GM19395 (cell line): ENCODE results near the gene CSNK1D.

ENCODE experiments used
- ATAC-seq: cut with Tn5 transposase; IDR thresholded peaks from one replicate; pipeline ENCODE4 v1.9.1; 2021; ENCODE audit warnings: mild to moderate bottlenecking, moderate library complexity; ENCODE audit not compliant: unreplicated experiment

CSNK1D gene

GRCh38 chr17:82241183-82241925 lies 32.1 kb downstream of the CSNK1D start:
- no peak for ATAC-seq

- no peak for ATAC-seq
Observed at GRCh38 chr17:82240506-82241182, 32.9 kb downstream of the CSNK1D start.

GRCh38 chr17:82239926-82240505 lies 33.5 kb downstream of the CSNK1D start:
- no peak for ATAC-seq

- ATAC-seq, result no peak
Observed at GRCh38 chr17:82239401-82239925, 34.0 kb downstream of the CSNK1D start.

DNA sequence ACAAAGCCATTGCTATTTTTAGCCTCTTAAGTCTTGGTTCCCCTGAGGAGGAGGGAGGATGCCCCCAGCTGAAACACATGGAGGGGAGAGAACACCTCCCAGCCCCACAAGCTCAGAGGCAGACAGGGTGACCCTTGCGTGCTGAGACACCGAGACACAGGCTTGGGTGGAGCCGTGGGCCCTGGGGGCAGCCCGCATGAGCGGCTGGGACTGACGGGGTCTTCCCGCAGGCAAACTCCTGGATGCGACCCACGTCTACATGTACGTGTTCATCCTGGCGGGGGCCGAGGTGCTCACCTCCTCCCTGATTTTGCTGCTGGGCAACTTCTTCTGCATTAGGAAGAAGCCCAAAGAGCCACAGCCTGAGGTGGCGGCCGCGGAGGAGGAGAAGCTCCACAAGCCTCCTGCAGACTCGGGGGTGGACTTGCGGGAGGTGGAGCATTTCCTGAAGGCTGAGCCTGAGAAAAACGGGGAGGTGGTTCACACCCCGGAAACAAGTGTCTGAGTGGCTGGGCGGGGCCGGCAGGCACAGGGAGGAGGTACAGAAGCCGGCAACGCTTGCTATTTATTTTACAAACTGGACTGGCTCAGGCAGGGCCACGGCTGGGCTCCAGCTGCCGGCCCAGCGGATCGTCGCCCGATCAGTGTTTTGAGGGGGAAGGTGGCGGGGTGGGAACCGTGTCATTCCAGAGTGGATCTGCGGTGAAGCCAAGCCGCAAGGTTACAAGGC lies 34.9 kb downstream of the CSNK1D start:
- no peak for ATAC-seq

DNA sequence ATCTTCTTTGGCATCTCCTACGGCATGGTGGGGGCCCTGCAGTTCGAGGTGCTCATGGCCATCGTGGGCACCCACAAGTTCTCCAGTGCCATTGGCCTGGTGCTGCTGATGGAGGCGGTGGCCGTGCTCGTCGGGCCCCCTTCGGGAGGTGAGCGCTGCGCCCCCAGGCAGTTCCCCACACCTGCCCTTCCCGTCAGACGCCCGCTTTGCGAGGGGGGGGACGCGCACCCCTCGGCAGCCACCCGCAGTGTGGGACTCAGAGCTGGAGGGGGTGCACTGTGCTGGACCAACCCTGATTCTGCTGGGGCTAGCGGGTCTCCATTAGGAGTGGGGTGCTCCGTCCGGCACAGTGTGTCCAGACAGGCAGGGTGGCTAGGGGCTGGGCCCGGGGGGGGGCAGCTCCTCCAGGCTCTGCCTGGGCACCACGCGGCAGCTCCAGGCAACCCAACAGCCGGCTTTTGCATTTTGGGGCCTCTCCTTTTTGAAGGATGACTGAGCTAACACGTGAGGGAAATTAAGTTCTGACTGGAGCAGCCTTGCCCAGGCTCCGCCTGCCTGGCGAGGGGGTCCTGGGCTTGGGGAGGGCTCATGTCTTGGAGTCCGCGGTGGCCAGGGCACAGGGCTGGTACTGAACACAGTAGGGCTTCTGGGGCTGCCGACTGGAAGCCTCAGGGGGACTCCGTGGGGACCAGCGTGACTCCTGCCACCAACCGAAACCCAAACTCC lies 35.6 kb downstream of the CSNK1D start:
- no peak for ATAC-seq

- ATAC-seq, result no peak
Observed at GRCh38 chr17:82237083-82237745, 36.3 kb downstream of the CSNK1D start.

DNA sequence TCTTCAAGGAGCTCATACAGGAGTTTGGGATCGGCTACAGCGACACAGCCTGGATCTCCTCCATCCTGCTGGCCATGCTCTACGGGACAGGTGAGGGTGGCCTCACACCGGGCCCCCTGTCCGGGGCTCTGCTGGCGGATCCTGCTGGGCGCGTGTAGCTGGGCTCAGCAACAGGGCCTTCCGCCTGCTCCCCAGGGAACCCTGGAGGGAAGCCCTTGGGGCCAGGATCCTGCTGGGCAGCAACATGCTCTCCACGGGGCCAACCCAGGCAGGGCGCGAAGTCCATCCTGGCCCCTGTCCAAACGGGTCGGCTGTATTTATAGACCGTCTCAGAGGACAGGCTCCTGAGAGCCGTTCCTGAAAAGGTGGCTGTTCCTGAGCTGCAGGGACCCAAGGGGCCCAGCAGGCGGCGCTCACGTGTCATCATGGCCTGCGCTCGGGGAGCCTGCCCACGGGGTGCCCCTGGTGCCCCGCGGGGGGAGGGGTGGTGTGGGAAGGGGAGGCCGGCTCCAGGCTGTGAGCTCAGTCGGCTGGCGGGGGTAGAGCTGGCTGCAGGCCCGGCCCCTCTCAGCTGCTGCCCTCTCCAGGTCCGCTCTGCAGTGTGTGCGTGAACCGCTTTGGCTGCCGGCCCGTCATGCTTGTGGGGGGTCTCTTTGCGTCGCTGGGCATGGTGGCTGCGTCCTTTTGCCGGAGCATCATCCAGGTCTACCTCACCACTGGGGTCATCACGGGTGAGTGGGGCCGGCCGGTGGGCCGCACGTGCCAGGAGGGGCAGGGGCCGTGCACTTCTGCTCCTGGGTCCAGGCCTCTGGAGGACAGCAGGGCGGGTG lies 37.1 kb downstream of the CSNK1D start:
- ATAC-seq, result no peak

GRCh38 chr17:82235775-82236141 lies 37.7 kb downstream of the CSNK1D start:
- no peak for ATAC-seq

- ATAC-seq, result no peak
Observed at GRCh38 chr17:82235056-82235774, 38.3 kb downstream of the CSNK1D start.

DNA sequence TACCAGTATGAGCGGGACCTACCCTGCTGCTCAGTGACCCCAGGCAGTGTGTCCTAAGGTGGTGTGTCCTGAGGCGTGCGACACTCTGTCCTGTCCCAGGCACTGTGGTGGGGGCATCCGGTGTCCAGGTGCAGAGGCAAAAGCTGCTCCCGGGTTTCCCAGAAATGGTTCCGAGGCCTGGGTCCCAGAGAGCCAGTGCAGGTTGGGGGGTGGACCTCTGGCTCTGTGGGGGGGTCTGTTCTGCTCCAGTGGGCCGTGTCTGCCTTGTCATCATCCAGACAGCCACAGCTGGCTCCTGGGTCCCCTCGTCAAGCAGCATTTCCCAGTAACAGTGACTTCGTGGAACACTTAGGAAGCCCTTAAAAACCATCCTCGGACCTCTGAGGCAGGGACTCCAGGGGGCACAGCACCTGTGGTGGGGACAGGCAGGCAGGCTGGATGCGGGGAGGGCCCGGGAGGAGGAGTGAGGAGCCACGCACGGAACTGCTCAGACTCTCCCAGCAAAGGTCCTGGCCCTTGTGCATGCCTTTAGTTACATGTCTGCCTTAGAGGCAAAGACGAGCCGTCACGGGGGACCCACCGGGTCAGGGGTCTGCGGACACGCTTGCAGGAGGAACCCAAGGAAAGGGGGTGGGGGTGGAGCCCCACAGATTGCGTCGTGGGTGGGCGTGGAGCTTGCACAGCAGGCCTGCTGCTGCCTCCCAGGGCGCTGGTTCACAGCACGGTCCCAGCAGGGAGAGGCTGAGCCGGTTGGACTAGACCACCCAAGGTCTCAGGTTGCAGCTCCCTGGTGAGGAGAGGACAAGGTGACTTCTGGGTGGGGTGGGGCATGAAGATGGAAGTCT lies 39.1 kb downstream of the CSNK1D start:
- no peak for ATAC-seq

DNA sequence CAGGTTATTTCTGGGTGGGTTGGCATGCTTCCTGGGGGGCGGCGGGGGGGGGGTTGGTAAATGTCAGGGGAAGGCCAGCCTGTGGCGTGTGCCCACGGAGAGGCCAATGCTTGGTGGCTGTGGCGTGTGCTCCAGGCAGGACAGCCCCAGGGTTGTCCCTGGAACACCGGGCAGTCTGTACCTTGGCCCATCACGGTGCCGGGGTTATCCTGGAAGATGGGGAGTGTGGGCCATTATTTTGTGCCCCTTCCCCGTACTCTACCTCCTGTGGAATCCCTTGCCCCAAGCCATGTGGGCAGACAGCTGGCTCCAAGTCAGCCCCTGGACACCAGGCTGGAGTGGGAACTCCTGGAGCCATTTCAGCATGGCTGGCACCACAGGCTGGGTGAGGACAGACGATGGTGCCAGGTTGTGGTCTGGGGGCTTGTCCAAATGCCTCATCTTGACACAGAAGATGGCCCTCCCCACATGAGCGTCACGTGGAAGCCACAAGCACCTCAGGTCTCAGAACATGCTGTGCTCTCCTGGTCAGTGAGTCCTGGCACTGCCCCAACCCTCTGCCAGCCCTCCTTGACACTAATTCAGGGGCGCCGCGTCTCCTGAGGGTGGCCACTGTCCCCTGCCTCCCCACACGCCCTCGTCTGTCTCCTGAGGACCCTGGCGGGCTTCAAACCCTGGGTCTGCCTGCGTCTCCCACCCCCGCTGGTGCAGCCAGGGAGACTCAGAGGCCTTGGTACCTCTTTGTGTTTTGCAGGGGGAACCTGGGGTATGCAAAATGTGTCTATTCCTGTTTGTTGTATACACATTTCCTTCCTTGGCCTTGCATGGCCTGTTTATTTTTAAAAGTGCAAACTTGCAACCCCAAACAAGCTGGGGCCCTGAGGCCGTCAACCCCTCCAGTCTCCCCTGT lies 40.4 kb downstream of the CSNK1D start:
- ATAC-seq, result no peak

GRCh38 chr17:82232322-82232820 lies 41.1 kb downstream of the CSNK1D start:
- no peak for ATAC-seq

DNA sequence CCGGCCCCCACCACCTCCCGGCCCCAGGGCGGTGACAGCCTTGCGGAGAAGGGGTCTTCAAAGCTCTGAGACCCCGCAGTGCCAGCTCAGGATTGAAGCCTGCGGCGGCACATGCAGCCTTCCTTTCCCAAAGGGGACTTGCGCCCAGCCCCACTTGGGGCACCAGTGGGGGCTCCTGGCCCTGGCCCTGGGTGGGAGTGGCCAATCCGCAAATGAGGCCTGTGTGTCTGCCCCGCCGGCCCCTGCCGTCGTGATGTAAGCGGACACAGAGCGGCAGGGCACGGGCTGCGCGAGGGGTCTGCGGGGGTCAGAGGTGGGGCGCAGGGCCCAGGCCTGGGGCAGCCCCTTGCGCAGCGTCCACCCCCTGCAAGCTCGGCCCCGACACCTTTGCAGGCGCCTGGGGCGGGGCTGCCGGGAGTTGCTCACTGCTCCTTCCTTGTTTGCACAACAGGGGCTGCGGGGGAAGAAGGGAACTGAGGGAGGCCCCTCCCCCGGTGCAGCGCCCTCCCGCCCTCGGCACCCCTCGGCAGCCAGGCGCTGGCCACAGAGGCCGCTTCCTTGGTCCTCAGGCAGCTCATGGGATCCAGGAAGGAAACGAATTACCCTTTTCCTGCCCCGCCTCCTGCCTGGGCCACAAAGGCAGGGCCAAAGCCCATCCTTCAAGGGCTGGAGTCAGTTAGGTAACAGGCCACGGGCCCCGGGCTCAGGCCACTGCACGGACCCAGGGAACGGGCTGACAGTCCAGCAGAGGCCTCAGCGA lies 41.8 kb downstream of the CSNK1D start:
- ATAC-seq, result no peak

DNA sequence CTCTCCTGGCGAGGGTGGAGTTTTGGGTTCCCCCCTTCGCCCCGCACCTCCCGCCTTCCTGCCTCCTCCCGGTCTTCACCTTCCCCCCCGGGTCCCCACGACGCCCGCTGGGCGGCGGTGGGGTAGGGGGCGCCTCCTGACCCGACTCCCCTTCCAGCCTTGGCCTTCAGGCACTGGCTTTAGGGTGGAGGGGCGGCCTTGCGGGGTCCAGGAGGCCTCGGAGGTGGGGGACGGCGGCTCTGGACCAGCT lies 42.3 kb downstream of the CSNK1D start:
- ATAC-seq, result no peak
